Uterus (tissue), 4 donors: Measurements from ENCODE around the gene SELPLG. TPM values are rescaled to one million over a fixed set of nuclear protein-coding genes. Genes with fewer than 3 reads are reported as not detected.

Experiments
- DNase-seq, 2 donors: peaks; one replicate each; pipeline ENCODE4 v3.0.0-alpha.2; 2019 to 2020
- H3K27ac ChIP-seq, 2 donors: fragments of 200-600 bp; sonication (generic); 1 replicate in 1 of 2; 2 replicates in 1 of 2; pipeline ENCODE4 v1.5.1; 2016 to 2018
- H3K27me3 ChIP-seq, 2 donors: fragments of 200-600 bp; sonication (generic); one replicate each; pipeline ENCODE4 v1.5.1; 2018 to 2019; ENCODE audit warnings: control low read depth in 1 of 2
- H3K36me3 ChIP-seq, 2 donors: fragments of 200-600 bp; sonication (generic); one replicate each; pipeline ENCODE4 v1.5.1; 2019; ENCODE audit warnings: control low read depth in 1 of 2
- H3K4me1 ChIP-seq, 2 donors: fragments of 200-600 bp; sonication (generic); one replicate each; pipeline ENCODE4 v1.5.1; 2018 to 2019; ENCODE audit warnings: control low read depth in 1 of 2
- H3K4me3 ChIP-seq, 2 donors: fragments of 200-600 bp; sonication (generic); 1 replicate in 1 of 2; 2 replicates in 1 of 2; pipeline ENCODE4 v1.5.1; 2018 to 2019; ENCODE audit warnings: mild to moderate bottlenecking in 1 of 2
- H3K9me3 ChIP-seq, 2 donors: fragments of 200-600 bp; sonication (generic); one replicate each; pipeline ENCODE4 v1.5.1; 2019; ENCODE audit warnings: control low read depth in 1 of 2
- POLR2A ChIP-seq, 2 donors: fragments of 450-650 bp; IDR thresholded peaks; one replicate each; pipeline ENCODE4 v1.6.1; 2016; ENCODE audit warnings: antibody characterized with exemption in 2 of 2, mild to moderate bottlenecking in 1 of 2, moderate library complexity in 1 of 2
- intact Hi-C: fragments of 100-400 bp; cut with DNase I; formaldehyde crosslinking; loops from one replicate; pipeline ENCODE4 v1.15.1; 2023; ENCODE audit warnings: low total_unique reads
- total RNA-seq, 4 donors: library from RNA; depleted of rRNA in 3 of 4; stranded (reverse); fragments of >200 nt in 3 of 4; gene quantifications; one replicate each; pipeline versions ENCODE4 v1.1.0 to v1.2.4, GENCODE V29; 2014 to 2023
- TF ChIP-seq, protein P1 (sequence below), 4 experiments: fragments of 200-600 bp in 2 of 4; fragments of 450-650 bp in 2 of 4; sonication (generic) in 2 of 4; IDR thresholded peaks; one replicate each; pipeline ENCODE4 v1.5.1; 2016 to 2019; ENCODE audit warnings: antibody characterized with exemption in 4 of 4, mild to moderate bottlenecking in 2 of 4, moderate library complexity in 1 of 4
- donor health status: DM: yes; HTN: yes; CAD: no.

Gene SELPLG
- total RNA-seq, 4 donors from 2014 or later: 1.5 to 6.5 (median 2.9) TPM

DNA sequence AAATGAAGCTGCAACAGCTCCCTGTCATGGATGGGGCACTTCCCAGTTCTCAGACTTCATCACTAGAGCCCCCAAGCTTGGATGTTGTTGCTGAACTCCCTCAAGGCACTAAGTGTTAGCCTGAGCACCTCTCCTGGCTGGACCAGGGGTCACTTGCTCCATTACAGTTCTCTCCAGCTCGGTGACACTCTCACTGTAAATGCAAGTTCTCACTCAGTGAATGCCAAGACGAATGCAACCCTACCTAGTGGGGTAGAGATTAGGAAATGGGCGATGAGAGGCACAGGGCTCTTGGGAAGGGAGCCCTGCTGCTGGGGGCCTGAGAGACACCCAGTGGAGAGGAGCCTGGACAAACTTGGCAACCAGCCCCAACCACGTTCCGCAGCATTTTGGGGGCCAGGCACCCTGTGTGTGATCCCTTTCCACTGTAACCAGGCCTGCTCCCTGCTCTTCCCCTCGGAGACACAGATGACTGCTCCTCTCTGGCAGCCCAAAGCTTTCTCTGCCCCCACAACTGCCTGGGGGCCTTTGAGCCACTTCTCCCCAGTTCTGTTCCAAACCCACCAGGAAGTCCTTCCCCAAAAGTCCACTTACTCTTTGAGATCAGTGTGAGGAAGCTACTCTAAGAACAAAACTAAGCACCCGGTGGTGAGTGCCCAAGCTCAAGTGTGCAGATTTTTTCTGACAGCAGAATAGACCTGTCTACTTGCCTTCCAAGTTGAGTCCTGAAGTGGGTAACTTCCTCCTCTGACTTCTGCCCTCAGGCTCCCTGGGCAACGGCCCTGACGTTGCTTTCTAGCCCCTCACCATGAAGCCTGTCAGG is 8.0 kb upstream of the SELPLG start:
- intact Hi-C loops: no loop called here

DNA sequence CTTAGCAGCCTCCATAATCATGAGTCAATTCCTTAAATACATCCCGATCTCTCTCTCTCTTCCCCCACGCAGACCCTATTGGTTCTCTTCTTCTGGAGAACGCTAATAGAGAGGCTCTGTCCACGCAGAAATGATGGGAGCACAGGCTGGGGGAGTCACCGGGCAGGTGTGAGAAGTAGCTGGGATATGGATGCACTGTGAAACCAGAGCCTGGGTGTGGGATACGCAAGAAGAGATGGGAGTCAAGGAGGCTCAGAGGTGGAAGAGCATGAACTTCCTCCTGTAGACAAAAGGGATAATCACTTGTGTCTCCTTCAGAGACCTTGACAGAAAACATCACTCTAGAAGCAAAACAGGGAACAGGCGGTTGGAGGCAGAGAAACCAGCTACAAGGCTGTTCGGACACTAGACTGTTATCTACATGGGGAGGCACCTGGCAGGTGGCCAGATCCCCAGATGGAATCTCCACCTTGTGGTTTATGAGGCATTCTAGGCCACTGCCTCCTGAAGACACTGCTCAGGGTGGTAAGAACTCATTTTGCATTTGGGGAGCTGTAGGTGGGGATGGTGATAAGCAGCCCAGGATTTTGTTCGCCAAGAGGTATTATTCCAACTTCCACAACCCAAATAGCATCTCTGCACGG is 7.2 kb upstream of the SELPLG start:
- Histone ChIP-seq H3K27ac (peak overlapping the region; percentile 41 to 48), H3K4me3 (no peak overlapping the region), H3K9me3 (no peaks in the 10 kb centered on the region), H3K27me3 (no peaks in the 10 kb centered on the region), H3K4me1 (peaks cover 5% of the 10 kb centered on the region in 2 donors), H3K36me3 (no peaks in the 10 kb centered on the region)
- peak; percentile 65 to 76 for DNase-seq
- TF ChIP-seq, protein P1, sequence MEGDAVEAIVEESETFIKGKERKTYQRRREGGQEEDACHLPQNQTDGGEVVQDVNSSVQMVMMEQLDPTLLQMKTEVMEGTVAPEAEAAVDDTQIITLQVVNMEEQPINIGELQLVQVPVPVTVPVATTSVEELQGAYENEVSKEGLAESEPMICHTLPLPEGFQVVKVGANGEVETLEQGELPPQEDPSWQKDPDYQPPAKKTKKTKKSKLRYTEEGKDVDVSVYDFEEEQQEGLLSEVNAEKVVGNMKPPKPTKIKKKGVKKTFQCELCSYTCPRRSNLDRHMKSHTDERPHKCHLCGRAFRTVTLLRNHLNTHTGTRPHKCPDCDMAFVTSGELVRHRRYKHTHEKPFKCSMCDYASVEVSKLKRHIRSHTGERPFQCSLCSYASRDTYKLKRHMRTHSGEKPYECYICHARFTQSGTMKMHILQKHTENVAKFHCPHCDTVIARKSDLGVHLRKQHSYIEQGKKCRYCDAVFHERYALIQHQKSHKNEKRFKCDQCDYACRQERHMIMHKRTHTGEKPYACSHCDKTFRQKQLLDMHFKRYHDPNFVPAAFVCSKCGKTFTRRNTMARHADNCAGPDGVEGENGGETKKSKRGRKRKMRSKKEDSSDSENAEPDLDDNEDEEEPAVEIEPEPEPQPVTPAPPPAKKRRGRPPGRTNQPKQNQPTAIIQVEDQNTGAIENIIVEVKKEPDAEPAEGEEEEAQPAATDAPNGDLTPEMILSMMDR (IDR thresholded peaks at IDR 0.05): no peak
- TF ChIP-seq POLR2A (IDR thresholded peaks at IDR 0.05): no peak
- intact Hi-C loops: no loop called here

More for the DNA sequence above, 8.0 kb upstream of the SELPLG start:
- peak overlapping the region; percentile 16 to 41 for H3K27ac ChIP-seq
- peaks cover 5% of the 10 kb centered on the region in 2 donors for H3K4me1 ChIP-seq
- no peak for DNase-seq
- no peak for TF ChIP-seq POLR2A (IDR thresholded peaks at IDR 0.05)
- TF ChIP-seq, protein P1 (IDR thresholded peaks at IDR 0.05): no peak
- H3K9me3 ChIP-seq: no peaks in the 10 kb centered on the region
- no peaks in the 10 kb centered on the region for H3K36me3 ChIP-seq
- no peak overlapping the region for H3K4me3 ChIP-seq
- no peaks in the 10 kb centered on the region for H3K27me3 ChIP-seq

DNA sequence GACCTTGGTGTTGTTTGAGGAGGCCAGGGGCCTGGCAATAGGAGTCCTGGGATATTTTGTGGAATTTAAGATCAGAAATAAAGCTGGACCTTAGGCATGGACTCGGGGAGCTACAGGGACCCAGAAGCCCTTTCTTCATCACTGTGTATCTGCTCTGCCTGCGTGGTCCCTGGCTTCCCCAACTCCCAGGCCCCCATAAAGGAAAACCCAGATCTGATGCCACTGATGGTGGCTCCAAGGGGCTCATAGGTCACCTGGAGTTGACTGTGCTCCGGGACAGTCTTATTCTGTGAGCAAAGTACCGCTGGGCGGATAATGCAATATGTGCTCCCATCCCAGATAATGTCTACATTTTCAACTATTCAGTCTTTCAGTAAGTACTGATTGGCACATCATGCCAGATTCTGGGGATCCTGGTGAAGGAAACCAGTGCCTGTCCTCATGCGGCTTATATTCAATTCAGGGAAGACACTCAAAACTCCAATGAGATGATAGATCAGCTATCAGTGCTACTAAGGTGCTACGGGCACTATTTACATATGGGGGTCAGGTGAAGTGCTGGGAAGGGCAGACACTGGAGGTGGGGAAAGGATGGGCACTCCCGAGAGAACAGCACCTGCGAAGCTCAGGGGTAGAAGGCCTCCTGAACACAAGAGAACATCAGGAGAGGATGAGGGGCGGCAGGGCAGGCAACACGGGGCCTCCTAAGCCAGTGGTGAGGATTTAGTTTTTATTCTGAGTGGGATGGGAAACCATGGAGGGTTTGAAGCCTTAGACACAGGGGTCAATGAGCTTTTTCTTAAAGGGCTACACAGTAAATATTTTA is 5.5 kb upstream of the SELPLG start:
- H3K4me3 ChIP-seq: no peak overlapping the region
- no peak for TF ChIP-seq POLR2A (IDR thresholded peaks at IDR 0.05)
- TF ChIP-seq, protein P1 (IDR thresholded peaks at IDR 0.05): no peak
- H3K27me3 ChIP-seq: no peaks in the 10 kb centered on the region
- peak overlapping the region; percentile 56 to 60 for H3K27ac ChIP-seq
- DNase-seq: no peak
- H3K4me1 ChIP-seq: peaks cover 5% of the 10 kb centered on the region in 2 donors
- no peaks in the 10 kb centered on the region for H3K36me3 ChIP-seq
- intact Hi-C loops: no loop called here
- no peaks in the 10 kb centered on the region for H3K9me3 ChIP-seq

DNA sequence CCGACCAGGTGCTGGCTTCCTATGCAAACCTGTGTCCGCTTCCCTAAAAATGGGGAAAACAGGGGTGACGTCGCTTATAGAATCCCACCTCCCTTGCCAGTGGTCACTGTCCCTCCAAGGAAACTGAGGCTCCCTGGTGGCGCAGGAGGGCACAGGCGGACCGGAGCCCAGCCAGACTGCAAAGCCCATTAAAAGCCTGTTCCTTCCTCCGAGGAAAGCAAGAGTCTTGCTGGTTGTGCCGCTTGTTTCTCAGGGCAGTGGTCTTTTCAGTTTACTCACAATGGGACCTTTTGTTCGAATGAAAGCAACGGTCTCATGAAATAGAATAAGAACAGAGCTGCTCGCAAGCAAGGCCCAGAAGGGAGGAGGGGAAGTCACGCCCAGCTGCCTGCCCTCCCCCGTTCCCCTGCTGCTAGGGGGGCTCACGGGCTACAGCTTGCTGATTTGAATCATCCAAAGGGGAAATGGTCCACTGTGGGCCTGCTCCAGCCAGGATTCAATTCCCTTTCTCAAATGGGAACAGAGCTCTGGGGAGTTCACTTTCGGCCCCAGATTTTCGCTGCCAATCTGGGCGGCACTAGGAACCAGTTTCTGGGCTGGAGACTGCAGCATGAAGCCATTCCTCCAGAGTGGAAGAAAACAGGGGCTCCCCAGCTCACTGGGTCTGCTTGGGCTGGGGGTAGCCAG is 4.6 kb upstream of the SELPLG start:
- H3K27me3 ChIP-seq: no peaks in the 10 kb centered on the region
- H3K36me3 ChIP-seq: no peaks in the 10 kb centered on the region
- no peak overlapping the region for H3K4me3 ChIP-seq
- intact Hi-C loops: no loop called here
- H3K4me1 ChIP-seq: peaks cover 5% of the 10 kb centered on the region in 2 donors
- DNase-seq: peak; percentile 53 to 57
- TF ChIP-seq, protein P1 (IDR thresholded peaks at IDR 0.05): no peak
- no peak for TF ChIP-seq POLR2A (IDR thresholded peaks at IDR 0.05)
- H3K27ac ChIP-seq: peak overlapping the region; percentile 56 to 60
- no peaks in the 10 kb centered on the region for H3K9me3 ChIP-seq
